Omental fat pad (tissue), 4 donors: ENCODE measurements around the gene RAB11FIP4. TPM values are rescaled to one million over a fixed set of nuclear protein-coding genes. Genes with fewer than 3 reads are reported as not detected.

Experiments
- ATAC-seq: fragments of 150-250 bp; one replicate; pipeline ENCODE4 v1.9.1; 2016; ENCODE audit warnings: mild to moderate bottlenecking, moderate library complexity; ENCODE audit not compliant: low FRiP score
- DNase-seq: peaks from one replicate; pipeline ENCODE4 v3.0.0-alpha.2; 2019; ENCODE audit warnings: low spot score
- CTCF ChIP-seq, 3 donors: fragments of 450-650 bp; IDR thresholded peaks; one replicate each; pipeline ENCODE4 v1.5.1; 2016 to 2017; ENCODE audit warnings: antibody characterized with exemption in 3 of 3, mild to moderate bottlenecking in 3 of 3, moderate library complexity in 2 of 3
- total RNA-seq, 4 donors: library from RNA; depleted of rRNA; stranded (reverse); fragments of >200 nt; gene quantifications; one replicate each; pipeline ENCODE4 v1.1.0, GENCODE V29; 2016

Gene RAB11FIP4
- total RNA-seq, 4 donors from 2014 or later, result 2.8 to 12.0 (median 5.7) TPM

GRCh38 chr17:31411707-31412285 is 20.3 kb downstream of the RAB11FIP4 start:
- no peak for ATAC-seq
- no peak for DNase-seq
- no peak for TF ChIP-seq CTCF (IDR thresholded peaks at IDR 0.05)

- TF ChIP-seq CTCF (IDR thresholded peaks at IDR 0.05), result no peak
- no peak for DNase-seq
- ATAC-seq, result no peak
Measured at GRCh38 chr17:31412511-31412910, 21.0 kb downstream of the RAB11FIP4 start.

GRCh38 chr17:31413081-31413799 is 21.8 kb downstream of the RAB11FIP4 start:
- DNase-seq, result no peak

GRCh38 chr17:31413874-31414549 is 22.5 kb downstream of the RAB11FIP4 start:
- ATAC-seq (peak; percentile 52), DNase-seq (no peak)
- no peak for TF ChIP-seq CTCF (IDR thresholded peaks at IDR 0.05)

More at GRCh38 chr17:31413081-31413799, 21.8 kb downstream of the RAB11FIP4 start:
- no peak for TF ChIP-seq CTCF (IDR thresholded peaks at IDR 0.05)
- ATAC-seq, result no peak

- no peak for ATAC-seq
- TF ChIP-seq CTCF (IDR thresholded peaks at IDR 0.05), result no peak
- DNase-seq, result no peak
Measured at GRCh38 chr17:31414550-31414918, 23.1 kb downstream of the RAB11FIP4 start.

- no peak for TF ChIP-seq CTCF (IDR thresholded peaks at IDR 0.05)
- ATAC-seq, result no peak
Measured at GRCh38 chr17:31415004-31415454, 23.6 kb downstream of the RAB11FIP4 start.

More at GRCh38 chr17:31415004-31415454, 23.6 kb downstream of the RAB11FIP4 start:
- DNase-seq, result no peak
